ENCODE data around the gene PI4K2B. TPM values are rescaled to one million over a fixed set of nuclear protein-coding genes. Genes with fewer than 3 reads are reported as not detected.

Gene PI4K2B
- total and polyA plus RNA-seq, 2 experiments from 2014 or later = 6.7 to 21.4 TPM

GRCh38 chr4:25271866-25272265 lies 38.0 kb downstream of the PI4K2B start (continued):
- TF ChIP-seq, protein P1, sequence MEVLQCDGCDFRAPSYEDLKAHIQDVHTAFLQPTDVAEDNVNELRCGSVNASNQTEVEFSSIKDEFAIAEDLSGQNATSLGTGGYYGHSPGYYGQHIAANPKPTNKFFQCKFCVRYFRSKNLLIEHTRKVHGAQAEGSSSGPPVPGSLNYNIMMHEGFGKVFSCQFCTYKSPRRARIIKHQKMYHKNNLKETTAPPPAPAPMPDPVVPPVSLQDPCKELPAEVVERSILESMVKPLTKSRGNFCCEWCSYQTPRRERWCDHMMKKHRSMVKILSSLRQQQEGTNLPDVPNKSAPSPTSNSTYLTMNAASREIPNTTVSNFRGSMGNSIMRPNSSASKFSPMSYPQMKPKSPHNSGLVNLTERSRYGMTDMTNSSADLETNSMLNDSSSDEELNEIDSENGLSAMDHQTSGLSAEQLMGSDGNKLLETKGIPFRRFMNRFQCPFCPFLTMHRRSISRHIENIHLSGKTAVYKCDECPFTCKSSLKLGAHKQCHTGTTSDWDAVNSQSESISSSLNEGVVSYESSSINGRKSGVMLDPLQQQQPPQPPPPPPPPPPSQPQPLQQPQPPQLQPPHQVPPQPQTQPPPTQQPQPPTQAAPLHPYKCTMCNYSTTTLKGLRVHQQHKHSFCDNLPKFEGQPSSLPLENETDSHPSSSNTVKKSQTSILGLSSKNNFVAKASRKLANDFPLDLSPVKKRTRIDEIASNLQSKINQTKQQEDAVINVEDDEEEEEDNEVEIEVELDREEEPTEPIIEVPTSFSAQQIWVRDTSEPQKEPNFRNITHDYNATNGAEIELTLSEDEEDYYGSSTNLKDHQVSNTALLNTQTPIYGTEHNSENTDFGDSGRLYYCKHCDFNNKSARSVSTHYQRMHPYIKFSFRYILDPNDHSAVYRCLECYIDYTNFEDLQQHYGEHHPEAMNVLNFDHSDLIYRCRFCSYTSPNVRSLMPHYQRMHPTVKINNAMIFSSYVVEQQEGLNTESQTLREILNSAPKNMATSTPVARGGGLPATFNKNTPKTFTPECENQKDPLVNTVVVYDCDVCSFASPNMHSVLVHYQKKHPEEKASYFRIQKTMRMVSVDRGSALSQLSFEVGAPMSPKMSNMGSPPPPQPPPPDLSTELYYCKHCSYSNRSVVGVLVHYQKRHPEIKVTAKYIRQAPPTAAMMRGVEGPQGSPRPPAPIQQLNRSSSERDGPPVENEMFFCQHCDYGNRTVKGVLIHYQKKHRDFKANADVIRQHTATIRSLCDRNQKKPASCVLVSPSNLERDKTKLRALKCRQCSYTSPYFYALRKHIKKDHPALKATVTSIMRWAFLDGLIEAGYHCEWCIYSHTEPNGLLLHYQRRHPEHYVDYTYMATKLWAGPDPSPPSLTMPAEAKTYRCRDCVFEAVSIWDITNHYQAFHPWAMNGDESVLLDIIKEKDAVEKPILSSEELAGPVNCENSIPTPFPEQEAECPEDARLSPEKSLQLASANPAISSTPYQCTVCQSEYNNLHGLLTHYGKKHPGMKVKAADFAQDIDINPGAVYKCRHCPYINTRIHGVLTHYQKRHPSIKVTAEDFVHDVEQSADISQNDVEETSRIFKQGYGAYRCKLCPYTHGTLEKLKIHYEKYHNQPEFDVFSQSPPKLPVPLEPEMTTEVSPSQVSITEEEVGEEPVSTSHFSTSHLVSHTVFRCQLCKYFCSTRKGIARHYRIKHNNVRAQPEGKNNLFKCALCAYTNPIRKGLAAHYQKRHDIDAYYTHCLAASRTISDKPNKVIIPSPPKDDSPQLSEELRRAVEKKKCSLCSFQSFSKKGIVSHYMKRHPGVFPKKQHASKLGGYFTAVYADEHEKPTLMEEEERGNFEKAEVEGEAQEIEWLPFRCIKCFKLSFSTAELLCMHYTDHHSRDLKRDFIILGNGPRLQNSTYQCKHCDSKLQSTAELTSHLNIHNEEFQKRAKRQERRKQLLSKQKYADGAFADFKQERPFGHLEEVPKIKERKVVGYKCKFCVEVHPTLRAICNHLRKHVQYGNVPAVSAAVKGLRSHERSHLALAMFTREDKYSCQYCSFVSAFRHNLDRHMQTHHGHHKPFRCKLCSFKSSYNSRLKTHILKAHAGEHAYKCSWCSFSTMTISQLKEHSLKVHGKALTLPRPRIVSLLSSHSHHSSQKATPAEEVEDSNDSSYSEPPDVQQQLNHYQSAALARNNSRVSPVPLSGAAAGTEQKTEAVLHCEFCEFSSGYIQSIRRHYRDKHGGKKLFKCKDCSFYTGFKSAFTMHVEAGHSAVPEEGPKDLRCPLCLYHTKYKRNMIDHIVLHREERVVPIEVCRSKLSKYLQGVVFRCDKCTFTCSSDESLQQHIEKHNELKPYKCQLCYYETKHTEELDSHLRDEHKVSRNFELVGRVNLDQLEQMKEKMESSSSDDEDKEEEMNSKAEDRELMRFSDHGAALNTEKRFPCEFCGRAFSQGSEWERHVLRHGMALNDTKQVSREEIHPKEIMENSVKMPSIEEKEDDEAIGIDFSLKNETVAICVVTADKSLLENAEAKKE (CRISPR knock-in tag; IDR thresholded peaks at IDR 0.05) = no peak
- TF ChIP-seq ETS1 (IDR thresholded peaks at IDR 0.05) = no peak

DNA sequence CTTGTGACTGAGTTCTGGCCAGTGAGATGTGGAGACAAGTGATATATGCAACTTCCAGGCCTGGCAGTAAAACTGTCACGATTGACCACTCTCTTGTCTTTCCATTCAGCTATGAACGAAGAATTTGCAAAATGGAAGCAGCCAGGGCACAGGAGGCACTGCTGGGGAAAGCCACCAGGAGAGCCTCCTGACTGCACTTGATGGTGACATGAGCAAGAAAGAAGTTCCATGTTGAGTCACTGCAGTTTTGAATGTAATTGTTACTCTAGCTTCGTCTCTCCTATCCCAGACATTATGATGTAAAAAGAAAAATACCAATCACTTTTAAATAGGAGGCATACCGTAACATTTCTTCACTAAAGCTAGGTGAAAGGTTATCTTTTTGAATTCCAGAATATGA lies 46.4 kb downstream of the PI4K2B start:
- no peaks in the 10 kb centered on the region for H3K4me1 Mint-ChIP-seq
- Histone ChIP-seq H3K27ac (ENCODE audit: low read depth) (no peak overlapping the region), H3K27me3 (ENCODE audit: insufficient read depth) (no peaks in the 10 kb centered on the region), H2AFZ (no peak overlapping the region), H3K4me3 (no peak overlapping the region), H3K36me3 (ENCODE audit: insufficient read depth) (no peaks in the 10 kb centered on the region), H3K79me2 (replicated peaks; ENCODE audit: insufficient read depth) (no peaks in the 10 kb centered on the region), H3K4me2 (no peak overlapping the region), H3K4me1 (ENCODE audit: insufficient read depth) (no peaks in the 10 kb centered on the region), H4K20me1 (replicated peaks; ENCODE audit: insufficient read depth) (no peaks in the 10 kb centered on the region; the same call in 1 of the 2 replicates), H3K9me2 (ENCODE audit: insufficient read depth) (no peaks in the 10 kb centered on the region), H3F3A (replicated peaks; ENCODE audit: low read depth) (no peaks in the 10 kb centered on the region)
- DNase-seq (ENCODE audit: low spot score) (no peak), ATAC-seq (no peak)
- no peaks in the 10 kb centered on the region for H3K9me3 Mint-ChIP-seq
- peaks cover 6% of the 10 kb centered on the region for H3K27me3 Mint-ChIP-seq (ENCODE audit: insufficient read depth, low read depth, poor library complexity)
- H3K36me3 Mint-ChIP-seq (ENCODE audit: low read depth) = no peaks in the 10 kb centered on the region
- no peak overlapping the region for H3K4me3 Mint-ChIP-seq
- TF ChIP-seq ZNF114 (CRISPR knock-in tag; IDR thresholded peaks at IDR 0.05) (no peak), POLR2AphosphoS5 (IDR thresholded peaks at IDR 0.05; ENCODE audit: low read depth) (no peak), EZH2phosphoT487 (IDR thresholded peaks at IDR 0.05; ENCODE audit: unreplicated experiment) (no peak), NANOG (IDR thresholded peaks at IDR 0.05; ENCODE audit: borderline replicate concordance) (no peak)
- TF ChIP-seq, protein P1 (CRISPR knock-in tag; IDR thresholded peaks at IDR 0.05) = no peak
- no peak overlapping the region for H3K27ac Mint-ChIP-seq
